Activated CD4-positive, alpha-beta T cell treated with anti-CD3 and anti-CD28 coated beads, Interleukin-2, amount 10 ng/mL, durations not matched to agents 24 days and 14 days (primary cell): ENCODE data around the gene NFATC3. TPM values are rescaled to one million over a fixed set of nuclear protein-coding genes. Genes with fewer than 3 reads are reported as not detected.
A peak's percentile ranks its signal among the peaks of the same experiment; 100 is the strongest.
"Not testable (repeated sequence)": the region's sequence is repeated elsewhere in the genome, so short reads cannot be mapped to it uniquely, and the experiment has no call there.

Experiments used
- DNase-seq: peaks from one replicate; pipeline ENCODE4 v3.0.0; 2022
- H3K27ac Mint-ChIP-seq: one replicate; pipeline ENCODE4 v1.8.0; 2022; ENCODE audit warnings: mild to moderate bottlenecking, mixed read lengths
- H3K27me3 Mint-ChIP-seq: one replicate; pipeline ENCODE4 v1.8.0; 2022; ENCODE audit warnings: mixed read lengths
- H3K36me3 Mint-ChIP-seq: one replicate; pipeline ENCODE4 v1.8.0; 2022; ENCODE audit warnings: low read depth, mild to moderate bottlenecking, mixed read lengths
- H3K4me1 Mint-ChIP-seq: one replicate; pipeline ENCODE4 v1.8.0; 2021; ENCODE audit warnings: mixed read lengths
- H3K4me3 Mint-ChIP-seq: one replicate; pipeline ENCODE4 v1.8.0; 2022; ENCODE audit warnings: mild to moderate bottlenecking, moderate library complexity, mixed read lengths
- H3K9me3 Mint-ChIP-seq: one replicate; pipeline ENCODE4 v1.8.0; 2021; ENCODE audit warnings: mixed read lengths
- intact Hi-C: fragments of 100-400 bp; cut with micrococcal nuclease; formaldehyde crosslinking; loops from one replicate; pipeline ENCODE4 v1.15.1; 2023
- total RNA-seq: library from RNA; stranded (reverse); gene quantifications from 2 replicates; pipeline ENCODE4 v1.2.3, GENCODE V29; 2022

The NFATC3 gene
- total RNA-seq, 1 donor from 2014 or later, result 146 TPM

DNA sequence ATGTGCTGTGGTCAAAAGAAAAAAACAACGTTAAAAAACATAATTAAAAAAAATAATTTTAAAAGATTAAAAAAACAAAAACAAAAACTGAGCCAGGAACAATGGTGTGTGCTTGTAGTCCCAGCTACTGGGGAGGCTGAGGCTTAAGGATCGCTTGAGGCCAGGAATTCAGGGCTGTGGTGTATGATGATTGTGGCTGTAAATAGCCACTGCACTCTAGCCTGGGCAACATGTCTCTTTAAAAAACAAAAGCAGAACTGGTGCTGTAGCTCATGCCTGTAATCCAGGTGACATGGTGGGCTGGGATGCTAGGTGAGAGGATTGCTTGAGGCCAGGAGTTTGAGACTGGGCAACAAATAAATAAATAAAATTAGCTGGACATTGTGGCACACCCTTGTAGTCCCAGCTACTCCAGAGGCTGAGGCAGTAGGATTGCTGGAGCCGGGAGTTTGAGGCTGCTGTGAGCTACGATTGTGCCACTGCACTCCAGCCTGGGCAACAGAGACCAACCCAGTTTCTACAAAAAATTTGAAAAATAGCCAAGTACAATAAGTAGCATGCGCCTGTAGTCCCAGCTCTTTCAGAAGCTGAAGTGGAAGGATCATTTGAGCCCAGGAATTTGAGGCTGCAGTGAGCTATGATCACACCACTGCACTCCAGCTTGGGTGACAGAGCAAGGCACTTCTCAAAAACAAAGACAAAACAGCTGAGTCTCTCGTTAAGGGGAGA lies 43.6 kb downstream of the NFATC3 start:
- intact Hi-C loops, result no loop called here
- no peak for DNase-seq
- Mint-ChIP-seq H3K27ac (no peak overlapping the region), H3K4me1 (peaks cover 37% of the 10 kb centered on the region), H3K36me3 (peaks cover 31% of the 10 kb centered on the region), H3K9me3 (no peaks in the 10 kb centered on the region), H3K27me3 (no peaks in the 10 kb centered on the region), H3K4me3 (no peak overlapping the region)

DNA sequence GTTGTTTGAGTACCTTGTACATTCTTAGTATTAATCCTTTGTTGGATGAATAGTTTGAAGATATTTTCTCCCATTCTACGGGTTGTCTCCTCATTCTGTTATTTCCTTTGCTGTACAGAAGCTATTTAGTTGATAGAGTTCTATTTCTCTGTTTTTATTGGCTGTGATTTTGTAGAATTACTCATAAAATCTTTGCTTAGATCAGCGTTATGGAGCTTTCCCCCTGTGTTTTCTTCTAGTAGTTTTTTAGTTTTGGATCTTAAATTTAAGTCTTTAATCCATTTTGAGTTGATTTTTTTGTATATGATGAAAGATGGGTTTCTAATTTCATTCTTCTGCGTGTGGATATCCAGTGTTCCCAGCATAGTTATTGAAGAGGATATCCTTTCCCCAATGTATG lies 45.4 kb downstream of the NFATC3 start:
- peak overlapping the region; percentile 2 for H3K27ac Mint-ChIP-seq
- H3K4me1 Mint-ChIP-seq, result peaks cover 43% of the 10 kb centered on the region
- H3K36me3 Mint-ChIP-seq, result peaks cover 37% of the 10 kb centered on the region
- H3K9me3 Mint-ChIP-seq, result no peaks in the 10 kb centered on the region
- H3K27me3 Mint-ChIP-seq, result no peaks in the 10 kb centered on the region
- DNase-seq, result no peak
- no peak overlapping the region for H3K4me3 Mint-ChIP-seq
- intact Hi-C loops, result no loop called here

DNA sequence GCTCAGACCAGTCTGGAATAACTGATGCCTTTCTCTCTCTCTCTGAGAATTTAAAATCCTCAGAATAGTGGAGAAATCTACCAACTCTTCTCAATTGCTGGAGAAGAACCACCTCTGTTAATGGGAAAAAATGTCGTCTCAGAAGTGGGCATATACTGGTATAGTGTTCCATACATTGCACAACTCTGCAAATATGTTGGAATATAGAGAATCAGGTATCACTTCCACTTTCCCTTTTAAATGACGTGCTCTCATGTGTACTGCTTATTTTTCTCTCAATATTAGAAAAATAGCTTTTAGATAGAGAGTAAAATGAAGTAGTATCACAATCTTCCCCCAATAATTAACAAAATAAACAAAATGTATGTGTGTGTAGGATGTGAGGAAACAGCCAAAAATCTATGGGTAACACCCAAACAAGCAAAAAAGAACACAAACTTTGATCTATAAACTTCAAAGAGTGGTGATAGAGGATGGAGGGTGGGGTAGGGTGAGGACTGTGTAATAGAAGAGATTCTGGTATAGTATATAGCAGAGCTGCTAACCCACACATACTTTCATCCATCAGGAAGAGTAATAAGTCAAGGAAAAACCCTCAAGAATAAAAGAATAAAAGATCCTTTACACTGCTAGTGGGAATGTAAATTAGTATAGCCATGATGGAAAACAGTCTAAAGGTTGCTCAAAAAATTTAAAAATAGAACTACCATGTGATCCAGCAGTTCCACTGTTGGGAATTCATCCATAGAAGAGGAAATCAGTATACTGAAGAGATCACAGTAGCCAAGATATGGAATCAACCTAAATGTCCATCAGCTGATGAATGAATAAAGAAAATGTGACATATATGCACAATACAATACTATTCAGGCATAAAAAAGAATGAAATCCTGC lies 46.9 kb downstream of the NFATC3 start:
- Mint-ChIP-seq H3K36me3 (peaks cover 37% of the 10 kb centered on the region), H3K4me1 (peaks cover 39% of the 10 kb centered on the region), H3K27me3 (no peaks in the 10 kb centered on the region), H3K27ac (peak overlapping the region; percentile 76), H3K4me3 (peak overlapping the region; percentile 75), H3K9me3 (no peaks in the 10 kb centered on the region)
- no peak for DNase-seq
- intact Hi-C loops, result no loop called here

DNA sequence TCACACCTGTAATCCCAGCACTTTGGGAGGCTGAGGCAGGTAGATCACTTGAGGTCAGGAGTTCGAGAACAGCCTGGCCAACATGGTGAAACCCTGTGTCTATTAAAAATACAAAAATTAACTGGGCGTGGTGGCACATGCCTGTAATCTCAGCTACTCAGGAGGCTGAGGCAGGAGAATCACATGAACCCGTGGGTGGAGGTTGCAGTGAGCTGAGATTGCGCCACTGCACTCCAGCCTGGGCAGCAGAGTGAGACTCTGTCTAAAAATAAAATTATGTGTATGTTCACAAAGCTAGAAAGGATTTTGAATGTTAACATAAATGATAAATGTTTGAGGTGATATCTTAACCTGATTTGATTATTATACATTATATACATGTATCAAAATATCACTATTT lies 47.8 kb downstream of the NFATC3 start:
- Mint-ChIP-seq H3K4me1 (peaks cover 35% of the 10 kb centered on the region), H3K36me3 (peaks cover 31% of the 10 kb centered on the region)
- intact Hi-C loops, H3K4me3 Mint-ChIP-seq, H3K27me3 Mint-ChIP-seq, H3K27ac Mint-ChIP-seq, H3K9me3 Mint-ChIP-seq, DNase-seq: not testable (repeated sequence)

DNA sequence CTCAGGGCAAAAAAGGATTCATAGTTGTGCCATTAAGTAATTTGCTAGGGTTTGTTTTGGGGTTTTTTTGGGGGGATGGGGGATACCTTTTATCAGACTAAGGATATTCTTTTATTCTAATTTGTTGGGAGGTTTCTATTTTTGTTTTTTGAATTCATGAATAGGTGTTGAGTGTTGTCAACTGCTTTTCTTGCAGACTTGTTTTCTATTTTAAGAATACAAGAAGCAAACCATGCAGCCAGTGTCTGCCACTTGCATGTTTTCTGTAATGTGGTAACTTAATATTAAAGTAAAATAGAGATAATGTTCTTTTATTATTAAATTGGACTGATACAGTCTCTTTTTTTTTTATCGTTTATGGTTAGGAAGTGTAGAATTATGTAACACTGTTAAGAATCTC lies 49.5 kb downstream of the NFATC3 start:
- Mint-ChIP-seq H3K9me3 (no peaks in the 10 kb centered on the region), H3K27me3 (no peaks in the 10 kb centered on the region), H3K27ac (no peak overlapping the region), H3K4me1 (peaks cover 36% of the 10 kb centered on the region), H3K36me3 (peaks cover 38% of the 10 kb centered on the region), H3K4me3 (no peak overlapping the region)
- intact Hi-C loops, result no loop called here
- no peak for DNase-seq

DNA sequence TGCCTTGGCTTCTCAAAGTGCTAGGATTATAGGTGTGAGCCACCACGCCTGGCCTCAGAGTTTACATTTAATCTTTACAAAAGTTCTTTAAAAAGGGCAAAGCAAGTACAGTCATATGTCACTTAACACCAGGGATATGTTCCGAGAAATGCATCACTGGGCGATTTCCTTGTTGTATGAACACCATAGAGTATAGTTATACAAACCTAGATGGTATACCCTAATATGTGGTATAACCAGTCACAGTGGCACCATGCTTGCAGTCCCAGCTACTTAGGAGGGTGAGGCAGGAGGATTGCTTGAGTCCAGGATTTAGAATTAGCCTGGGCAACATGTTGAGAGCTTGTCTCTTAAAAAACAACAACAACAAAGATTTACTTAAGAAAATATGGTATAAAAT lies 51.3 kb downstream of the NFATC3 start:
- no peak for DNase-seq
- intact Hi-C loops, result no loop called here
- H3K36me3 Mint-ChIP-seq, result peaks cover 40% of the 10 kb centered on the region
- H3K9me3 Mint-ChIP-seq, result no peaks in the 10 kb centered on the region
- H3K4me3 Mint-ChIP-seq, result no peak overlapping the region
- no peaks in the 10 kb centered on the region for H3K27me3 Mint-ChIP-seq
- H3K4me1 Mint-ChIP-seq, result peaks cover 27% of the 10 kb centered on the region
- H3K27ac Mint-ChIP-seq, result no peak overlapping the region

DNA sequence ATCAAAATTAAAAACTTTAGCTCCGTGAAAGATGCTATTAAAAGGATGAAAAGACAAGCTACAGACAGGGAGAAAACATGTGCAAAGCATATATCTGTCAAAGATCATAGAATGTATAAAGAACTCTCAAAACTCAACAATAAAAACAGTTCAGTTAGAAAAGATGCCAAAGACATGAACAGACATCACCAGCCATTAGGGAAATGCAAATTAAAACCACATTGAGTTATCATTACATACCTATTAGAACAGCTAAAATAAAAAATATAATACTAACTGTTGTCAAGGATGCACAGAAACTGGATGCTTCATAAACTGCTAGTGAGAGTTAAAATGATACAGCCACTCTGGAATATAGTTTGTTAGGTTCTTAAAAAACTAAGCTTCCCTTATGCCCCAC lies 58.8 kb downstream of the NFATC3 start:
- Mint-ChIP-seq H3K36me3 (peaks cover 40% of the 10 kb centered on the region), H3K27me3 (no peaks in the 10 kb centered on the region), H3K27ac (no peak overlapping the region), H3K9me3 (no peaks in the 10 kb centered on the region), H3K4me1 (peaks cover 36% of the 10 kb centered on the region), H3K4me3 (no peak overlapping the region)
- no peak for DNase-seq
- intact Hi-C loops, result loop anchor here (10.0 kb wide), 1 partner anchor 49 kb away; no protein-coding TSS in a partner anchor

DNA sequence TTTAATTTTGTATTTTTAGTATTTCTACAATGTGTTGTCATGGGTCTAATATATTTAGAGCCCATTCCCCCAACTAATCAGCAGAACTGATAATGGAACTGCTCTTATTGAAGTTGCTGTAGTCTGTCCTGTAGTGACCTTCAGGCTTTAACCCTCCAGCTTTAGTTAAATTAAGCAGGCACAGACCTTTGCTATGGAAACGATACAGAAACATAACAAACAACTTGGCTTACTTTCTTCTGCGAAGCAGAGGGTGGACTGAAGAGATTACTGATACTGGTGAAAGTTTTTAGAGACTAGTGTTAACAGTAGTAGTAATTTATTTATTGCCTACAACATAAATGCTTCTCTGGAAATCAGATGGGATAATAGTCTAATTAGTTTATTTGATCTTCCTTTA lies 61.4 kb downstream of the NFATC3 start:
- no peak overlapping the region for H3K27ac Mint-ChIP-seq
- no peak for DNase-seq
- peaks cover 33% of the 10 kb centered on the region for H3K36me3 Mint-ChIP-seq
- intact Hi-C loops, result loop anchor here (5.0 to 10.0 kb wide), 2 partner anchors 52 to 81 kb away; no protein-coding TSS in a partner anchor
- no peak overlapping the region for H3K4me3 Mint-ChIP-seq
- no peaks in the 10 kb centered on the region for H3K9me3 Mint-ChIP-seq
- no peaks in the 10 kb centered on the region for H3K27me3 Mint-ChIP-seq
- H3K4me1 Mint-ChIP-seq, result peaks cover 25% of the 10 kb centered on the region

DNA sequence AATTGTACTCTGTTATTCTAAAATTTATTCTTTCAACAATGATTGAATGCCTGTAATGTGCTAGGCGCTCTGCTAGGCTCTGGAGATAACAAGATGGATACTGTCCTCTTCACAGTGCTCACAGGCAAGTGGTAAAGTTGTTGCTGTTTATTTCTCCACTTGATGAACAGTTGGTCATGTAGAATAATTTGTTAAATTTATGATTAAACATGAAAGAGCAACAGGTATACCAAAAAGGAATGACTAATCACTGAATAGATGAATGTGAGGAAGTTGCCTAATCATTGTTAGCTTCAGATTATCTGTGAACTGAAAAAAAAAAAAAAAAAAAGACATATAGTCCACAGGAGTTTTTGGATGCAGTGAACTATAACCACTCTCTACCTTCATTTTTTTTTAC lies 62.3 kb downstream of the NFATC3 start:
- Mint-ChIP-seq H3K36me3 (peaks cover 27% of the 10 kb centered on the region), H3K4me1 (peaks cover 18% of the 10 kb centered on the region), H3K27me3 (no peaks in the 10 kb centered on the region), H3K4me3 (no peak overlapping the region), H3K9me3 (no peaks in the 10 kb centered on the region), H3K27ac (no peak overlapping the region)
- intact Hi-C loops, result loop anchor here (5.0 to 10.0 kb wide), 2 partner anchors 53 to 80 kb away; no protein-coding TSS in a partner anchor
- no peak for DNase-seq

DNA sequence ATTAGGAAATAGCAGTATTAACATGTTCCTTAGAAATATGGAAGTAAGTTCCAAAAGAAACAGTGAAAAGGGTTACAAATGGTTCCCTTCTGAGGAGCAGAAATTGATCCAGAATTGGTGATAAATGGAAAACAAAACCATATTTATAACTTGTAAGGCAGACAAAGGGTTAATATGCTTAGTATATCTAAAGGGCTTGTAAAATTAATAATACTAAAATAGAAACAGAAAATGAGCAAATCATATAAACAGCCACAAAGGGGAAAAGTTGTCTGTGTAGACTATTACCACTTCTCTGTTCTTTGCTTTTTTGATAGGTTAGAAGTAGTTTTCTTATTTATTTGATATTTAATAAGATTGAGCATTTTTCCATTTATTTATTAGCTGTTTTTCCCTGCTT lies 64.4 kb downstream of the NFATC3 start:
- peaks cover 16% of the 10 kb centered on the region for H3K4me1 Mint-ChIP-seq
- no peaks in the 10 kb centered on the region for H3K27me3 Mint-ChIP-seq
- no peak overlapping the region for H3K27ac Mint-ChIP-seq
- intact Hi-C loops, result loop anchor here (5.0 to 10.0 kb wide), 2 partner anchors 55 to 78 kb away; no protein-coding TSS in a partner anchor
- DNase-seq, result no peak
- no peak overlapping the region for H3K4me3 Mint-ChIP-seq
- H3K9me3 Mint-ChIP-seq, result no peaks in the 10 kb centered on the region
- H3K36me3 Mint-ChIP-seq, result peaks cover 22% of the 10 kb centered on the region

DNA sequence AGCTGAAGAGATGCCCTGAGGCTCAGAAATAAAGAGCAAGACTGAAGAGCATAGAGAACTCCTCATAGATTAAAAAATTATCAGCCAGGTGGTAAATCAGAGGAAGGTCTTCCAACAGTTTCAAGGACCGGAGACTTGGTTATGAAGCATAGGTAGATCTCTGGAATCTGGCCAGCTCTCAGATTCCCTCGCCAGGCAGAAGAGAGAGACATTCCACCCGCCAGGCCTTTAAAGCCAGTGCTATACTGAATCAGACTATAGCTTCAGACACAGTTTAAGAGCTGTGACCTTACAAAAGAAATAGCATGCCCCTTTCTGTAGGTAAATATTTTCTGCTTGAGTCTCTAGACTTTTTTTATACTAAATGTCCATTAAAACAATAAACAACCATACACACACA lies 70.3 kb downstream of the NFATC3 start:
- peaks cover 2% of the 10 kb centered on the region for H3K4me1 Mint-ChIP-seq
- H3K4me3 Mint-ChIP-seq, result no peak overlapping the region
- peaks cover 31% of the 10 kb centered on the region for H3K36me3 Mint-ChIP-seq
- H3K27ac Mint-ChIP-seq, result peak overlapping the region; percentile 42
- DNase-seq, result no peak
- no peaks in the 10 kb centered on the region for H3K27me3 Mint-ChIP-seq
- no peaks in the 10 kb centered on the region for H3K9me3 Mint-ChIP-seq
- intact Hi-C loops, result no loop called here

DNA sequence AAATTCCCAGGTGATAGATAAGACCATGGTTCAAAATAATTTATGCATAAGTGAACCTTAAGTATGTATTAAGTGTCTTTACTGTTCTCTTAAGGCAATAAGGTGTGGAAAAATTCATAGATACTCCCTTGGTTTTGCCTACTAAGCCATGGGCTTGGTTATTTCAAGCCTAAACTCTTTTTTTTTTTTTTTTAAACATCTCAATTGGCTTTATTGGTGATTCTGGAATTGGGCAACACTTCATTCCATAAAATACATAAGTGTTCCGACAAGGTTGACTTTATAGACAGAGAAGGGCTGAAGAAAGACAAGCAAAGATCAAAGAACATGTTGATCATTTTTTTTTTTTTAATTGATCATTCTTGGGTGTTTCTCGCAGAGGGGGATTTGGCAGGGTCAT lies 77.2 kb downstream of the NFATC3 start:
- peaks cover 49% of the 10 kb centered on the region for H3K36me3 Mint-ChIP-seq
- H3K9me3 Mint-ChIP-seq, result no peaks in the 10 kb centered on the region

DNA sequence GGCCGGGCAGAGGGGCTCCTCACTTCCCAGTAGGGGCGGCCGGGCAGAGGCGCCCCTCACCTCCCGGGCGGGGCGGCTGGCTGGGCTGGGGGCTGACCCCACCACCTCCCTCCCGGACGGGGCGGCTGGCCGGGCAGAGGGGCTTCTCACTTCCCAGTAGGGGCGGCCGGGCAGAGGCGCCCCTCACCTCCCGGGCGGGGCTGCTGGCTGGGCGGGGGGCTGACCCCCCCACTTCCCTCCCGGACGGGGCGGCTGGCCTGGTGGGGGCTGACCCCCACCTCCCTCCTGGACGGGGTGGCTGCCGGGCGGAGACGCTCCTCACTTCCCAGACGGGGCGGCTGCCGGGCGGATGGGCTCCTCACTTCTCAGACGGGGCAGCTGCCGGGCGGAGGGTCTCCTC lies 78.1 kb downstream of the NFATC3 start:
- H3K27me3 Mint-ChIP-seq, H3K4me1 Mint-ChIP-seq, H3K4me3 Mint-ChIP-seq, DNase-seq, H3K27ac Mint-ChIP-seq, H3K9me3 Mint-ChIP-seq, intact Hi-C loops: not testable (repeated sequence)
- peaks cover 46% of the 10 kb centered on the region for H3K36me3 Mint-ChIP-seq

More for the DNA sequence above, 77.2 kb downstream of the NFATC3 start:
- intact Hi-C loops, result no loop called here
- Mint-ChIP-seq H3K4me3 (no peak overlapping the region), H3K27me3 (no peaks in the 10 kb centered on the region), H3K27ac (no peak overlapping the region), H3K4me1 (no peaks in the 10 kb centered on the region)
- no peak for DNase-seq

DNA sequence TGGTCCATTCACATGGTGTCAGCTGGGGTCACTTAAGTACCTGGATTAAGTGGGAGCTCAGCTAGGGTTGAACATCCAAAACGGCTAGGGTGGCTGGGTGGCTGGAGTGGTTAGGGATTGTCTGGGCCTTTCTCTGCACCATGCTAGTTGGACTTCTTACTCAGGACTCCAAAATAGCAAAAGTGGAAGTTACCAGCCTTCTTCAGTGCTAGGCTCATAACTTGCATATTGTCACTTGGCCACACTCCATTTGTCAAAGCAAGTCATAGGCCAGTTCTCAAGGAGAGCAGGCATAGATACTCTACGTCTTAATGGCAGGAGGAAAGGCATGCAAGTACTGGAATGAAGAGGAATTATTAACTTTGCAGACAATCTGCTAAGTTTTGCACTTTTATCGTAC lies 81.1 kb downstream of the NFATC3 start:
- Mint-ChIP-seq H3K4me3 (no peak overlapping the region), H3K27ac (no peak overlapping the region), H3K4me1 (no peaks in the 10 kb centered on the region), H3K27me3 (no peaks in the 10 kb centered on the region), H3K9me3 (no peaks in the 10 kb centered on the region), H3K36me3 (peaks cover 41% of the 10 kb centered on the region)
- no peak for DNase-seq
- intact Hi-C loops, result no loop called here
